ENCODE measurements around the gene MNS1. TPM values are rescaled to one million over a fixed set of nuclear protein-coding genes. Genes with fewer than 3 reads are reported as not detected.
"Not testable (repeated sequence)": the region's sequence is repeated elsewhere in the genome, so short reads cannot be mapped to it uniquely, and the experiment has no call there.

Gene MNS1
- 3.9 TPM for total RNA-seq (ENCODE audit: insufficient read depth, low replicate concordance)

GRCh38 chr15:56464893-56465520, at the start of gene MNS1:
Gene MNS1, minus strand, starts transcription at chr15:56465137. Its CDS starts 165 bp downstream, at chr15:56464972.
- DNase-seq (ENCODE audit: low spot score) = peak; percentile 98

GRCh38 chr15:56496635-56497034, 31.7 kb upstream of the MNS1 start:
- DNase-seq (ENCODE audit: low spot score) = peak; percentile 61

GRCh38 chr15:56495533-56495932, 30.6 kb upstream of the MNS1 start:
- DNase-seq (ENCODE audit: low spot score) = no peak

- DNase-seq (ENCODE audit: low spot score) = no peak
These were observed 30.1 kb upstream of the MNS1 start for GRCh38 chr15:56495053-56495452.

- DNase-seq (ENCODE audit: low spot score) = no peak
These were observed 28.0 kb upstream of the MNS1 start for GRCh38 chr15:56492791-56493555.

- no peak for DNase-seq (ENCODE audit: low spot score)
These were observed 27.3 kb upstream of the MNS1 start for GRCh38 chr15:56492236-56492635.

- DNase-seq (ENCODE audit: low spot score) = peak; percentile 82
These were observed 26.3 kb upstream of the MNS1 start for GRCh38 chr15:56491110-56491722.

- no peak for DNase-seq (ENCODE audit: low spot score)
These were observed 25.5 kb upstream of the MNS1 start for GRCh38 chr15:56490461-56490860.

- DNase-seq (ENCODE audit: low spot score) = not testable (repeated sequence)
These were observed 21.3 kb upstream of the MNS1 start for GRCh38 chr15:56486206-56486605.

- not testable (repeated sequence) for DNase-seq (ENCODE audit: low spot score)
These were observed 20.5 kb upstream of the MNS1 start for GRCh38 chr15:56485426-56485825.

GRCh38 chr15:56484287-56484686, 19.4 kb upstream of the MNS1 start:
- DNase-seq (ENCODE audit: low spot score) = peak; percentile 28

GRCh38 chr15:56475351-56475750, 10.4 kb upstream of the MNS1 start:
- DNase-seq (ENCODE audit: low spot score) = no peak

GRCh38 chr15:56473017-56473416, 8.1 kb upstream of the MNS1 start:
- DNase-seq (ENCODE audit: low spot score) = no peak

- DNase-seq (ENCODE audit: low spot score) = no peak
These were observed 7.3 kb upstream of the MNS1 start for GRCh38 chr15:56472278-56472677.

GRCh38 chr15:56471440-56472069, 6.6 kb upstream of the MNS1 start:
- DNase-seq (ENCODE audit: low spot score) = no peak

- DNase-seq (ENCODE audit: low spot score) = no peak
These were observed 4.5 kb upstream of the MNS1 start for GRCh38 chr15:56469483-56469882.

GRCh38 chr15:56468401-56468800, 3.5 kb upstream of the MNS1 start:
- DNase-seq (ENCODE audit: low spot score) = no peak

GRCh38 chr15:56467616-56468015, 2.7 kb upstream of the MNS1 start:
- no peak for DNase-seq (ENCODE audit: low spot score)

GRCh38 chr15:56460947-56461346, 4.0 kb downstream of the MNS1 start:
- no peak for DNase-seq (ENCODE audit: low spot score)

GRCh38 chr15:56460071-56460470, 4.9 kb downstream of the MNS1 start:
- no peak for DNase-seq (ENCODE audit: low spot score)

GRCh38 chr15:56459096-56459495, 5.8 kb downstream of the MNS1 start:
- no peak for DNase-seq (ENCODE audit: low spot score)

- no peak for DNase-seq (ENCODE audit: low spot score)
These were observed 8.7 kb downstream of the MNS1 start for GRCh38 chr15:56456229-56456628.

Data from umbilical cord (tissue), 2 donors.